GM21367 (cell line): ENCODE data around the gene TEKTIP1.

ENCODE experiments used
- ATAC-seq: cut with Tn5 transposase; IDR thresholded peaks from one replicate; pipeline ENCODE4 v1.9.1; 2021; ENCODE audit not compliant: unreplicated experiment

Gene TEKTIP1

GRCh38 chr19:3536429-3537100 is 2.4 kb upstream of the TEKTIP1 start:
- no peak for ATAC-seq

DNA sequence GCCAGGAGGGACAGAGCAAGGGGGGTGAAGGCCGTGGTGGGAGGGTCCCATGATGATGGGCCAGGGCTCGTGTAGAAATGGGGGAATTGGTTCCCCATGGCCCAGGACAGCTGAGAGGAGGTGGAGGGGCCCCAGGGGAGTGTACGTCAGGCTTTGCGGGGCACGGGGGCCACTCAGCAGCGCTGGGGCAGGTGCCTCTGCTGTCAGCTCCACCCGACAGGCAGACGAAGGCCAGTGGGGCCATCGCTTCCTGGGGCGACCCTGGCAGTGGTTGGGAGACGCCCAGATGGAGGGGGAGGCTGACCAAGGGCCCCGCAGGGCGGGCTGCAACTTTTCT is 1.9 kb upstream of the TEKTIP1 start:
- no peak for ATAC-seq

DNA sequence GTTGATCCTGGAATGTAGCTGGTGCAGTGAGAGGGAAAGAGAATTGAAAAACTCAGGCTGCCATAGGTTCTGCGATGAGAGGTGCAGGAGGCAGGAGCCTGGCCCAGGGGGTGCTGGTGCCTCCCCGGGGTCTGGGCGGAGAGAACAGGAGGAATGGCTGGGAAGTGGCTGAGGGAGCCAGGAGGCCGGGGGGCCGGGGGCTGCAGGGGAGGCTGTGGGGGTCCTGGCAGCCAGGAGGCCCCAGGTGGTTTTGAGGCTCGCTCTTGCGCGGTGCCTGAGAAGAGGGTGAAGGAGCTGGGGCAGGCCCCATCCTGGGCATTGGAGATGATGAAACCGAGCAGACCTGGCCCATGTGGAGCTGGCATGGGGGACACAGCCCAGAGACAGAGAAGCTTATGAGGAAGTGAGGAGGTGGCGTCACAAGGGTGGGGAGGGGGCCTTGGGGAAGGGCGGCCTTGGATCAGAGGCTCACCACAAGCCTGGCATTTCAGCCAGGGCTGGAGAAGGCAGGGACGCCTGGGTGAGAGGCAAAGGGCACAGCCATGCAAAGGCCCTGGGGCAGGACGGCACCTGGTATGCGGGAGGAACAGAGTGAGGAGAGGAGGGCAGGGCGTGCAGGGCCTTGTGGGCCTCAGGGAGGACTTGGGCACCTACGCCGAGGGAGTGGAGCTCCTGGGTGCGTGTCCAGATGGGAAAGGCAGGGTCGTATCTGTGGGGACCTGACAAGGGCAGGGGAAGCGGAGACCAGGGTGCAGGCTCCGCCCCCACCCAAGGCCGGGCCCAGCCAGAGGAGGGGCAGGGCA is 1.3 kb upstream of the TEKTIP1 start:
- ATAC-seq = no peak

- ATAC-seq = no peak
Measured at GRCh38 chr19:3538258-3538929, 580 bp upstream of the TEKTIP1 start.

- no peak for ATAC-seq
Measured at GRCh38 chr19:3539756-3540118, 763 bp downstream of the TEKTIP1 start.

DNA sequence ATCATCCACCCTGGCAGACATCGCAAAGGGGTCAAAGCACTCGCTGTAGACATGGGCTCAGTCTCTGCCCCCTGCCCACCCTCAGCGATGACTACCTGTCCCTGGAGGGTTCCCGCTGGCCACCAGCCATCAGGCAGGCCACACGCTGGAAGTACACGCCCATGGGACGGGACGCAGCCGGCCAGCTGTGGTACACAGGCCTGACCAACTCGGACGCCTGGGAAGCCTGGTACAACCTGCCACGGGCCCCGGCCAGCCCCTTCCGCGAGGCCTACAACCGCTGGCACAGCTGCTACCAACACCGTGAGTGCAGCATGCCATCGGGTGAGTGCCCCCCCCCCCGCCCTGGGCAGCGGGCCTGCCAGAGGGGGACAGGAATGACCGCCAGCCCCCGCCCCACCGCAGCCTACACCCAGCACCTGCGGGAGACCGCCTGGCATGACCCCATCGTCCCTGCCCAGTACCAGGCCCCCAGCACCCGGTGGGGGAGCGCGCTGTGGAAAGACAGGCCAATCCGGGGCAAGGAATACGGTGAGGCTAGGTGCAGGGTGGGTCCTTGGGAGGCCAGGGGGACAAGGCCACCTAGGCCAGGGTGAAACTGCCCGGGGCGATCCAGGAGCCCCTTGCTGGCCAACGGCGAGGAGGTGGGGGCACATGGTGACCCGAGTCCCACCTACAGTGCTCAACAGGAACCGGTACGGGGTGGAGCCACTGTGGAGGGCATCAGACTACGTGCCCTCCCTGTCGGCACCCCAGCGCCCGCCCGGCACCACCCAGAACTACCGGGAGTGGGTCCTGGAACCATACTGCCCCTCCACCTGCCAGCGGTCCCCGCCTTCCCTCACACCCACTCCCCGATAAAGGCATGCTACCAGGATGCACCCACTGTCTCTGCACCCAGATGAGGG is 4.4 kb downstream of the TEKTIP1 start:
- no peak for ATAC-seq

GRCh38 chr19:3544058-3544376 is 5.0 kb downstream of the TEKTIP1 start:
- ATAC-seq = no peak

DNA sequence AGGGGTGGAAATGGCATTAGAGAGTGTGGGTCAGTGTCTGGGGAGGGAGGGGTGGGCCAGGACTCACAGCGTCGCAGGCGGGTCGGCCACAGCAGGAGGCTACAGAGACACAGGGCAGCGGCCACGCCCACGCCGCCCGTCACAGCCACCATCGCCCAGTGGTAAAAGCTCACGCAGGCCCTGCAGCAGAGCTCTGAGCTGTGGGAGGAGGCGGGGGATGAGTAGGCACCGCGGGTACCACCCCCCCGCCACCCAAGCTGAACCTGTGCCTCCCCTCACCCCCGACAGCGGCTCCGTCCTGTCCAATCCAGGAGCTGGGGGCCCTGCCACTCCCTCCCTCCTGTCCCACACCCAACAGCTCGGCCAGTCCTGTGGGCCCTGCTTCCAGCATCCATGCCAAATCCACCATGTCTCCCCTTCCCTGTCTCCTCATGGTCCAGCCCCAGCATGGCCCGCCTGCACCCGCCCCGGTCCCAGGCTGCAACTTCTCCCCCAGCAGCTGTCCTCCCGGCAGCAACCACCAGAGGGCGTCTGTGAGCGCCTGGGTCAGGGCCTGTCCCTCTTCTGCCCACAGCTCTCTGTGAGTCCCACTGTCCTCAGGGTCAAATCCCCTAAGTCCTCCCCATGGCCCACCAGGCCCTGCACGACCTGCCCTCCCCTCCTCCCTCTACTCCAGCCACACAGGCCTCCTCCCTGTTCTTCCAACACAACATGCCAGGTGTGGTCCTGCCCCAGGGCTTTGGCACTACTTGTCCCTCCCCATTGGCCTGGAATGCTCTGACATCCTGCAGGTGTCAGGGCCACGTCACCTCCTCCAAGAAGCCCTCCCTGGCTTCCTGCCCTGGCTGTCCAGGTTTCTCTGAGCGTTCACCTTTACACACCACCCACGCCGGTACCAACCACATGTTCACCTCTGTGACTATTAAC is 6.0 kb downstream of the TEKTIP1 start:
- ATAC-seq = no peak

DNA sequence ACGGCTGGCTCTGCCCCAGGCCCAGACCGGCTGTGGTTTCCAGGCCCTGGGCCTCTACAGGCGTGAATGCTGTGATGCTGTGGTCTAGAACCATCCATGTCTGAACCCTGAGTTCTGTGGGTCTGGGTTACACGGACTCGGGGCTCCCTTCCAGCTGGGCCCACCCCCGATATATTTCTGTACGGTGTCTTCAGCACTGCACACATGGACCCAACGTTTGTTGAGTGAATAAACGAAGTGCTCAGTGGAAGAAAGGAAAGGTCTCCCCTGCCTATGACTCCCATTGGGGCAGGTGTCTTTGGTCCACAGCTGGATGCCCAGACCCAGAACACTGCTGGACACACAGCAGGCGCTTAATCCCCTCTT is 6.7 kb downstream of the TEKTIP1 start:
- ATAC-seq = no peak

DNA sequence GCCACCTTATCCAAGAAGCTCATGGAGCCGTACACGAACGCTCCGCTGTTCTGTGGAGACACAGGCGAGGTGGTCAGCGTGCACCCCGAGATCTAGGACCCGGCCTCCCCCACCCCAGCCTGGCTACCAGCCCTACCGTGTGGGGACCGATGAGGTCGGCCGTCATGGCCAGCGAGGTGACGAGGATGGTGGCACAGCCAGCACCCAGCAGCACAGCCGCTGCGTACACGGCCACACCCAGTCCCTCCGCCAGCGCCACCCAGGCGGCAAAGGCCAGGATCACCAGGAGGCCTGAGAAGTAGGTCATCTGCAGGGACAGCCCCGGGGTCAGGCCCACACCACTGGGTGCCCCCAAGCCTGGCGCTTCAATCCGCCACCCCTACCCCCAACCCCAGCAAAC is 7.1 kb downstream of the TEKTIP1 start:
- ATAC-seq = no peak

- ATAC-seq = no peak
Measured at GRCh38 chr19:3547301-3547731, 8.3 kb downstream of the TEKTIP1 start.

DNA sequence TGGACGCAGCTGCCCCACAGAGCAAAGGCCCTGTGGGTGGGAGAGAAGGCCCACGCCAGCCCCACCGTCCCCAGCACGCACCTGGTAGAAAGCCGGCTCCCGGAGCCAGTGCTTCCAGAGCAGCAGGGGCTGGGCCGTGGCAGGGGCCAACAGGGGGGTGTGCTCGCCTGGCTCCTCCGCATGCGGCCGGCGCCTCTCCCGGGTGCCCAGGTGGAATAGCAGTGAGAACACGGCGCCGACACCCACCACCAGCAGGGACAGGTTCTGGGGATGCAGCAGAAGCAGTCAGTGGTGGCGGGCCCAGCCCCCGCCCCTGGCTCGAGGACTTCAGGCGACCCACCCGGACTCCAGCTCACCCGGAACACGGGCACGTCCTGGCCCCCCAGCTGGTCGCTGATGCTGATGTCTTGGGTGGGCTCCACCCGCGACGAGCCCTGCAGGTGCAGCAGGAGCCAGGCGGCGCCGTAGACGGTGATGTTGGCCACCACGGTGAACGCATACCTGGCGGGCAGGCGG is 8.9 kb downstream of the TEKTIP1 start:
- ATAC-seq = no peak

GRCh38 chr19:3548606-3549005 is 9.6 kb downstream of the TEKTIP1 start:
- ATAC-seq = no peak

DNA sequence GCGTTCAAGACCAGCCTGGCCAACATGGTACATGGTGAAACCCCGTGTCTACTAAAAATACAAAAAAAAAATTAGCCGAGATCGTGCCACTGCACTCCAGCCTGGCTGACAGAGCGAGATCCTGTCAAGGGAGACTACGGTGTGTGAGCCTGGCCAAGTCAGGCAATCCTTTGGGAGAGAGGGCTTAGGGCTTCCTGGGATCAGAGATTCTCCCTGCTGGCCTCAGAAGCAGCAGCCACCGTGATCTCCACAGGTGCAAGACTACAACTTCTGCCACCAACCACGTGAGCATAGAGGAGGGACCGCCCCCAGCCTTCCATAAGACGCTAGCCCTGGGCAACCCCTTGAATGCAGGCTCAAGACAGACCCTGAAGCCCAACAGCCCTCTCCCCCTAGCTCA is 10.8 kb downstream of the TEKTIP1 start:
- no peak for ATAC-seq

- no peak for ATAC-seq
Measured at GRCh38 chr19:3550947-3551791, 12.2 kb downstream of the TEKTIP1 start.

DNA sequence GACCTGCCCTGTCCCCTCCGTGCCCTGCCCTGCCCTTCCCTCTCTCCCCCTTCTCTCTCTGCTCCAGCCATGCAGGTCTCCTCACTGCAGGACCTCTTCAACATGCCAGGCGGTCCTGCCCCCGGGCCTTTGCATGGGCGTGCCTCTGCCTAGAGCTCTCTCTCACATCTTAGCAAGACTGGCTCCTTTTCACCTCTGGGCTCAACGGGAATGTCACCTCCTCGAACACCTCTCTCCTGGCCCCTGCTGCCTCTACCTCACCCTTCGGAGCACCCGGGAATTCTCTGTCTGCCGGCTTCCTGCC is 12.8 kb downstream of the TEKTIP1 start:
- no peak for ATAC-seq

- ATAC-seq = no peak
Measured at GRCh38 chr19:3554254-3555083, 15.5 kb downstream of the TEKTIP1 start.

DNA sequence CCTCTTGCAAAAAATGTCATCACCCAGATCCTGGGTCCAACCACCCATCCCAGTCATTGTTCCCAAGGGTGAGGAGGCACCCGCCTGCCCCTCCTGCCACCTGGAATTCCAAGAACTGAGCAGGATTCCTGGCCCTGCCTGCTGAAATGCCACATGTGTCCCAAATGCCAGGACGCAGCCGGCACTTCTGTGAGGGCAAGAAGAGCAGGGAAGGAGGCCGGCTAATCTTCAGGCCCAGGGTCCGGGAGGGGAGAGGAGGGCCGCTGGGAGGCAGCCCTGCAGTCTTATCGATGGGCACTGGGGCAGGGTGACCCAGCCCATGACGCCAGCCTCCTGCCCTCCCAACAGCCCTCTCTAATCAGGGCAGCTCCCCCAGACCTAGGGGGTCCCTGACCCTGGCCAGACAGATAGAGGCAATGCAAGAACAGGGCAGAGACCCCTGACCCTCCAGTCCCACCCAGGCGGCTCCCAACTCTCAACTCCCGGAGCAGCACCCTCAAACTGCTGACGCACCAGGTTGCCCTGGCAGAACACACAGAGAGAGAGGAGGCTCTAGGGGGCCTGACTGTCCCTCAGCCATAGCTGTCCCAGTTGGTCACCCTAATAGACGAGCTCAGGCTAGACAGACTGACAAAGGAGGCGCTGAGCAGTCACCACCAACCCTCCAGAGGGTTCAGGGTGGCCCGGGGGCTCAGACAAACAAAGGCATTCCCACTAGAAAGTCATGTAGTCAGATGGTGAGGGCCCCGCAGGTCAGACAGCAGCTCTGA is 16.9 kb downstream of the TEKTIP1 start:
- no peak for ATAC-seq
